Measurements from ENCODE around the gene PNO1. TPM values are rescaled to one million over a fixed set of nuclear protein-coding genes. Genes with fewer than 3 reads are reported as not detected.

Gene PNO1
- total and polyA plus RNA-seq, 8 donors, result 6.1 to 65.8 (median 16.4) TPM

DNA sequence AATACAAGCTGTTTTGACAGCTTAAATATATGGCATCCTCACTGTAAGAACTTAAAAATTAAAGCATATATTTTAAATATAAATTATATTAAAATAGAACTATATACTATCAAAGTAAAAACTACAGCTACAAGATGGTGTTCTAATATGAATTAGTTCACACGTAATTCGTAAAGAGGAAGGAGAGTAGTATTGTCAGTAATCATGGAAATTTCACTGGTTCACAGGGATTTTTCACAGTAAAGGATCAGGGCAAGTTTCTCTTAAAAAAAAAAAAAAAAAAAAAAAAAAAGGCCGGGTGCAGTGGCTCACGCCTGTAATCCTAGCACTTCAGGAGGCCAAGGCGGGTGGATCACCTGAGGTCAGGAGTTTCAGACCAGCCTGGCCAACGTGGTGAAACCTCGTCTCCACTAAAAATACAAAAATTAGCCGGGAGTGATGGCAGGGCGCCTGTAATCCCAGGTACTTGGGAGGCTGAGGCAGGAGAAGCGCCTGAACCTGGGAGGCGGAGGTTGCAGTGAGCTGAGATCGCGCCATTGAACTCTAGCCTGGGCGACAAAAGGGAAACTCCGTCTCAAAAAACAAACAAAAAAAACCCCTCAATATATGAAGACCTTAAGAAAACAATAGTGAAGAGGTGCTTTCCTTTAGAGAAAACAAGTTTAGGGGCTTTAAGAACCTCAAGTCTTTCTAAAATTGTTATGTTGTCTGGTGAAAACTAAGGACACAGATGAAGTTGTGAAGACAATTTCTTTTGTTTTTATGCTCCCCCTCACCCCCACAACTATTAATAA, 32.5 kb downstream of the PNO1 start:
- H3K27me3 ChIP-seq, result no peaks in the 10 kb centered on the region
- H3K27ac ChIP-seq, result no peak overlapping the region
- intact Hi-C loops (cut with DNase I; ENCODE audit: low total_unique reads), result loop anchor here (10.0 kb wide), 1 partner anchor 55 kb away; no protein-coding TSS in a partner anchor
- peaks cover 14 to 83% (median 48%) of the 10 kb centered on the region in 4 donors for H3K4me1 ChIP-seq
- TF ChIP-seq, protein P1, sequence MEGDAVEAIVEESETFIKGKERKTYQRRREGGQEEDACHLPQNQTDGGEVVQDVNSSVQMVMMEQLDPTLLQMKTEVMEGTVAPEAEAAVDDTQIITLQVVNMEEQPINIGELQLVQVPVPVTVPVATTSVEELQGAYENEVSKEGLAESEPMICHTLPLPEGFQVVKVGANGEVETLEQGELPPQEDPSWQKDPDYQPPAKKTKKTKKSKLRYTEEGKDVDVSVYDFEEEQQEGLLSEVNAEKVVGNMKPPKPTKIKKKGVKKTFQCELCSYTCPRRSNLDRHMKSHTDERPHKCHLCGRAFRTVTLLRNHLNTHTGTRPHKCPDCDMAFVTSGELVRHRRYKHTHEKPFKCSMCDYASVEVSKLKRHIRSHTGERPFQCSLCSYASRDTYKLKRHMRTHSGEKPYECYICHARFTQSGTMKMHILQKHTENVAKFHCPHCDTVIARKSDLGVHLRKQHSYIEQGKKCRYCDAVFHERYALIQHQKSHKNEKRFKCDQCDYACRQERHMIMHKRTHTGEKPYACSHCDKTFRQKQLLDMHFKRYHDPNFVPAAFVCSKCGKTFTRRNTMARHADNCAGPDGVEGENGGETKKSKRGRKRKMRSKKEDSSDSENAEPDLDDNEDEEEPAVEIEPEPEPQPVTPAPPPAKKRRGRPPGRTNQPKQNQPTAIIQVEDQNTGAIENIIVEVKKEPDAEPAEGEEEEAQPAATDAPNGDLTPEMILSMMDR (IDR thresholded peaks at IDR 0.05), result no peak
- TF ChIP-seq EP300 (IDR thresholded peaks at IDR 0.05), result no peak
- TF ChIP-seq POLR2A (IDR thresholded peaks at IDR 0.05), result no peak
- no peak for TF ChIP-seq POLR2AphosphoS5 (IDR thresholded peaks at IDR 0.05)
- no peak overlapping the region for H3K4me3 ChIP-seq
- no peak for DNase-seq
- 82 to 88% (median 86%) methylated on average over 15 of the region's 15 CpGs for WGBS, 5 donors
- H3K36me3 ChIP-seq, result peaks cover 0 to 15% (median 3%) of the 10 kb centered on the region in 4 donors
- no peaks in the 10 kb centered on the region for H3K9me3 ChIP-seq

DNA sequence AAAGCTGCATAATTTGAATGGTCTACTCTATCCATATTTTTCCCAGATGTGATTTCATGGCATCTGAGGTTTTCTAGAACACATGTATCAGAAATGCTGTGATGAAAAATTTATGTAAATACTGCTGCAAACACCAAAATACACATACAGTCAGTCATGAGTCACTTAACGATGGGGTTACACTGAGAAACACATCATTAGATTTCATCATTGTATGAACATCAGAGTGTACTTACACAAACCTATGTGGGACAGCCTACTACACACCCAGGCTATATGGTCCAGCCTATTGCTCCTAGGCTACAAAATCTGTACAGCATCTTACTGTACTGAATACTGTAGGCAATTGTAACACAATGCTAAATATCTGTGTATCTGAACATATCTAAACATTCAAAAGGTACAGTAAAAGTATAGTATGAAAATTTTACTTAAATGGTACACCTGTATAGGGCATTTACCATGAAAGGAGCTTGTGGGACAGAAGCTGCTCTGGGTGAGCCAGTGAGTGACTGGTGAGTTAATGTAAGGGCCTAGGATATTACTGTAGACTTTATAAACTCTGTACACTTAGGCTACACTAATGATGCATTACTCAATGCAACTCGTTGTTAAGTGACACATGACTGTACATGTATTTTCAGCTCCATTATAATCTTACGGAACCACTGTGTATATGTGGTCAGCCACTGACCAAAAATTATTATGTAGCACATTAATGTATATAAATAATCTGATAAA, 33.5 kb downstream of the PNO1 start:
- TF ChIP-seq, protein P1 (IDR thresholded peaks at IDR 0.05), result no peak
- no peak for TF ChIP-seq EP300 (IDR thresholded peaks at IDR 0.05)
- no peak for TF ChIP-seq POLR2AphosphoS5 (IDR thresholded peaks at IDR 0.05)
- no peak for TF ChIP-seq POLR2A (IDR thresholded peaks at IDR 0.05)
- Histone ChIP-seq H3K36me3 (peaks cover 0 to 7% (median 0%) of the 10 kb centered on the region in 4 donors), H3K27ac (no peak overlapping the region), H3K4me3 (no peak overlapping the region), H3K27me3 (no peaks in the 10 kb centered on the region), H3K9me3 (no peaks in the 10 kb centered on the region), H3K4me1 (peaks cover 20 to 93% (median 53%) of the 10 kb centered on the region in 4 donors)
- 52 to 71% (median 58%) methylated on average over 3 of the region's 3 CpGs for WGBS, 5 donors
- intact Hi-C loops (cut with DNase I; ENCODE audit: low total_unique reads), result loop anchor here (10.0 kb wide), 1 partner anchor 54 kb away; no protein-coding TSS in a partner anchor
- DNase-seq, result no peak

DNA sequence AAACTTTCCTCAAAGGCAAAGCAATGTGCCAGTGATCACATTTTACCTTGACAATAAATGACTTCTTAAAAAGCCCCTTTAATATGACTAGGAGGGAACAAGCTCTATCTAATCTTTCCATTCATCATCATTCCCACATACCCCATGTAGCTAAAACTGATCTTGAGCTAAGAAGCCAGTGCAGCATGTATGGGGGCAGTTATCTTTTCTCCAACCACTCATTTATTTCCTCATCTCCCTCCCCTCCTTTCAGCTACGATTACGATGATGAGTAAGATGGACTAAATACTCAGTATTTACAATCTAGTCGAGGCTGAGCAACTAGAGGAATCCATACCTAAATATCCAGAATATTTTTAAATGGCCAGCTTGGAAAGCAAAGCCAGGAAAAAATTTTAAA, 35.5 kb downstream of the PNO1 start:
- H3K9me3 ChIP-seq, result no peaks in the 10 kb centered on the region
- H3K27me3 ChIP-seq, result no peaks in the 10 kb centered on the region
- H3K4me1 ChIP-seq, result peaks cover 20 to 92% (median 51%) of the 10 kb centered on the region in 4 donors
- H3K36me3 ChIP-seq, result no peaks in the 10 kb centered on the region
- TF ChIP-seq POLR2AphosphoS5 (IDR thresholded peaks at IDR 0.05) (no peak), POLR2A (IDR thresholded peaks at IDR 0.05) (no peak), EP300 (IDR thresholded peaks at IDR 0.05) (no peak)
- TF ChIP-seq, protein P1 (IDR thresholded peaks at IDR 0.05), result no peak
- peak overlapping the region in 2 of 5 donors; percentile 6 to 12 for H3K27ac ChIP-seq
- 55 to 63% (median 59%) methylated on average over 3 of the region's 3 CpGs for WGBS, 5 donors
- intact Hi-C loops (cut with DNase I; ENCODE audit: low total_unique reads), result loop anchor here (10.0 kb wide), 1 partner anchor 52 kb away; no protein-coding TSS in a partner anchor
- no peak overlapping the region for H3K4me3 ChIP-seq
- DNase-seq, result no peak

DNA sequence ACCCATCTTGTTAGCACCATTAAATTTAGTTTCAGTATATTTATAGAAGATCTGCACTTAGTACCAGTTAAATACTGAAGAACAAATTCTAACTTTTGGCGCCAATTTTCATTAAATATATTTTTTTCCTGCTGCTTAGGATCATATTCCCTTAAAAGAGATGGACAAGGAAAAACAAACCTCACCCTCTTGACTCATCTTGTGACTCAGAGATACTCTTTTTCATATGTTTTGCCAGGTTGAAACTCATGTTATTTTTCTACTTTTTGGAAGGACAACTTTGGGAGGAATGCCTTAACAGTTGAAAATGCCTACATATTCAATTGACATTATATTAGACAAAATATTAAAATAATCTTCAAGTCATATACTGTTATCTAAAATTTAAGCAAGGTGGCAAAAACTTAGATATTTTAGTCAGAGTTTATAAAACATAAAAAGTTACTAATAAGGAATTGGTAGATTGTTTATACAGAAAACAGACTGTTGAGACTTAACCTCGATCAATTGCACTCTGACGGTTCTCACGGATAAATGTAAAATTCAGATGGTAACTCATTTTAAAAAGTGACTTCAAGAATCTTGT, 36.2 kb downstream of the PNO1 start:
- WGBS, 5 donors, result 86 to 92% (median 88%) methylated on average over 4 of the region's 4 CpGs
- Histone ChIP-seq H3K9me3 (no peaks in the 10 kb centered on the region), H3K27ac (peak overlapping the region in 2 of 5 donors; percentile 6 to 12), H3K4me1 (peaks cover 20 to 85% (median 47%) of the 10 kb centered on the region in 4 donors), H3K4me3 (no peak overlapping the region), H3K27me3 (no peaks in the 10 kb centered on the region), H3K36me3 (no peaks in the 10 kb centered on the region)
- intact Hi-C loops (cut with DNase I; ENCODE audit: low total_unique reads), result loop anchor here (10.0 kb wide), 1 partner anchor 51 kb away; no protein-coding TSS in a partner anchor
- TF ChIP-seq, protein P1 (IDR thresholded peaks at IDR 0.05), result no peak
- TF ChIP-seq EP300 (IDR thresholded peaks at IDR 0.05), result no peak
- TF ChIP-seq POLR2A (IDR thresholded peaks at IDR 0.05), result no peak
- no peak for TF ChIP-seq POLR2AphosphoS5 (IDR thresholded peaks at IDR 0.05)
- DNase-seq, result no peak

Measured in stomach (tissue), 9 donors.